ENCODE results near the gene FASLG. TPM values are rescaled to one million over a fixed set of nuclear protein-coding genes. Genes with fewer than 3 reads are reported as not detected.

The FASLG gene
- total and polyA plus RNA-seq, 9 donors: 0.07 to 0.83 (median 0.31) TPM; not detected in 4

GRCh38 chr1:172646653-172647052 lies 12.2 kb upstream of the FASLG start:
- TF ChIP-seq EP300 (IDR thresholded peaks at IDR 0.05) (no peak), CTCF (IDR thresholded peaks at IDR 0.05) (no peak), POLR2A (IDR thresholded peaks at IDR 0.05) (no peak)
- Histone ChIP-seq H3K4me3 (no peak overlapping the region), H3K4me1 (ENCODE audit: insufficient read depth) (no peaks in the 10 kb centered on the region), H3K27ac (no peak overlapping the region), H3K27me3 (no peaks in the 10 kb centered on the region), H3K9me3 (no peaks in the 10 kb centered on the region), H3K36me3 (no peaks in the 10 kb centered on the region)
- DNase-seq: no peak
- intact Hi-C loops (cut with DNase I): no loop called here
- WGBS, 3 donors: 21 to 59% (median 42%) methylated on average over 1 of the region's 1 CpG

- intact Hi-C loops (cut with DNase I): no loop called here
- no peak overlapping the region for H3K4me3 ChIP-seq
- H3K9me3 ChIP-seq: no peaks in the 10 kb centered on the region
- TF ChIP-seq CTCF (IDR thresholded peaks at IDR 0.05): no peak
- TF ChIP-seq POLR2A (IDR thresholded peaks at IDR 0.05): no peak
- TF ChIP-seq EP300 (IDR thresholded peaks at IDR 0.05): no peak
- no peak overlapping the region for H3K27ac ChIP-seq
- H3K36me3 ChIP-seq: no peaks in the 10 kb centered on the region
- no peaks in the 10 kb centered on the region for H3K4me1 ChIP-seq (ENCODE audit: insufficient read depth)
- no peak for DNase-seq
- H3K27me3 ChIP-seq: no peaks in the 10 kb centered on the region
- 74 to 78% (median 76%) methylated on average over 8 of the region's 8 CpGs for WGBS, 3 donors
Measured at GRCh38 chr1:172647110-172647564, 11.8 kb upstream of the FASLG start.

- H3K4me1 ChIP-seq (ENCODE audit: insufficient read depth): no peaks in the 10 kb centered on the region
- H3K4me3 ChIP-seq: no peak overlapping the region
- 87 to 92% (median 91%) methylated on average over 4 of the region's 4 CpGs for whole genome bisulfite sequencing, 3 donors
- intact Hi-C loops (cut with DNase I): no loop called here
- no peak for DNase-seq
- no peaks in the 10 kb centered on the region for H3K36me3 ChIP-seq
- no peak overlapping the region for H3K27ac ChIP-seq
- no peaks in the 10 kb centered on the region for H3K27me3 ChIP-seq
- H3K9me3 ChIP-seq: no peaks in the 10 kb centered on the region
- TF ChIP-seq EP300 (IDR thresholded peaks at IDR 0.05) (no peak), CTCF (IDR thresholded peaks at IDR 0.05) (no peak), POLR2A (IDR thresholded peaks at IDR 0.05) (no peak)
Measured at GRCh38 chr1:172647987-172648386, 10.9 kb upstream of the FASLG start.

- WGBS, 3 donors: 79 to 87% (median 83%) methylated on average over 2 of the region's 2 CpGs
- no peak overlapping the region for H3K27ac ChIP-seq
- TF ChIP-seq CTCF (IDR thresholded peaks at IDR 0.05): no peak
- no peak for TF ChIP-seq EP300 (IDR thresholded peaks at IDR 0.05)
- no peak for TF ChIP-seq POLR2A (IDR thresholded peaks at IDR 0.05)
- H3K4me3 ChIP-seq: no peak overlapping the region
- H3K9me3 ChIP-seq: no peaks in the 10 kb centered on the region
- H3K27me3 ChIP-seq: no peaks in the 10 kb centered on the region
- intact Hi-C loops (cut with DNase I): no loop called here
- no peaks in the 10 kb centered on the region for H3K4me1 ChIP-seq (ENCODE audit: insufficient read depth)
- no peaks in the 10 kb centered on the region for H3K36me3 ChIP-seq
- DNase-seq: no peak
Measured at GRCh38 chr1:172650474-172651193, 8.3 kb upstream of the FASLG start.

All from ovary (tissue), 9 donors.